Measurements from ENCODE around the gene SCT. TPM values are rescaled to one million over a fixed set of nuclear protein-coding genes. Genes with fewer than 3 reads are reported as not detected.

The SCT gene
- total RNA-seq, 4 donors from 2014 or later = not detected

DNA sequence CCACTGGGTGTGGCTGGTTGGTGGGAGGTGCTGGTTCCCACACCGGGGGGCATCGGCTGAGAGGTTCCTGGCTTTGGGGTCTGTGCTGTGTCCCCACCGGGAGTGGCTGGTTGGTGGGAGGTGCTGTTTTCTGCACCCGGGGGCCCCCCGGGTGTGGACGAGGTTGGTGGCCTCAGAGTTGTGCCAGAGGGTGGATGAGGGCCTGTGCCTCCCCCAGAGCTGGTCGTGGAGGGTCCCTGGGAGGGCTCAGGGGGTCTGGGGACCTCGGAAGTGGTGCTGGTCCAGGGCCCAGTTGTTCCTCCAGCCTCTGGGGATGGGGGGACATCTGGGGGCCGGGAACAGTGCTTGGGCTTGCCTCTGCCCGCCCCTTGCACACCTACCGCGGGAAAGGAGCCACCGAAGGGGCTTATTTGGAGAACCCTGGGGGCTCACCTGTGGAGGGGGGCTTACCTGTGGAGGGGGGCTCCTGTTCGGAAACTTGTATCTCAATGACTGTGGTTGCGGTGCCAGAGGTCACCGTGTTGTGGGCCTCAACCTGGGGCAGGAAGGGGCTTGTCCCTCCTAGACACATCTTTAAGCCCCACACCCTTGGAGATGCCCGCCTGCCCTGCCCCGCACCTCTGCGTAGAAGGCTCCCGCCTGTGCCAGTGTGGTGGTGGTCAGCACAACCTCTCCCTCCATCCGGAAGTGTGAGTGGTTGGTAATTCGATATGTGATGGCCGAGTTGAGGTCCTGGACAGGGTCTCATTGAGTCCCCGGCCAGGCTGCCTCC lies 7.9 kb downstream of the SCT start:
- TF ChIP-seq, protein P1, sequence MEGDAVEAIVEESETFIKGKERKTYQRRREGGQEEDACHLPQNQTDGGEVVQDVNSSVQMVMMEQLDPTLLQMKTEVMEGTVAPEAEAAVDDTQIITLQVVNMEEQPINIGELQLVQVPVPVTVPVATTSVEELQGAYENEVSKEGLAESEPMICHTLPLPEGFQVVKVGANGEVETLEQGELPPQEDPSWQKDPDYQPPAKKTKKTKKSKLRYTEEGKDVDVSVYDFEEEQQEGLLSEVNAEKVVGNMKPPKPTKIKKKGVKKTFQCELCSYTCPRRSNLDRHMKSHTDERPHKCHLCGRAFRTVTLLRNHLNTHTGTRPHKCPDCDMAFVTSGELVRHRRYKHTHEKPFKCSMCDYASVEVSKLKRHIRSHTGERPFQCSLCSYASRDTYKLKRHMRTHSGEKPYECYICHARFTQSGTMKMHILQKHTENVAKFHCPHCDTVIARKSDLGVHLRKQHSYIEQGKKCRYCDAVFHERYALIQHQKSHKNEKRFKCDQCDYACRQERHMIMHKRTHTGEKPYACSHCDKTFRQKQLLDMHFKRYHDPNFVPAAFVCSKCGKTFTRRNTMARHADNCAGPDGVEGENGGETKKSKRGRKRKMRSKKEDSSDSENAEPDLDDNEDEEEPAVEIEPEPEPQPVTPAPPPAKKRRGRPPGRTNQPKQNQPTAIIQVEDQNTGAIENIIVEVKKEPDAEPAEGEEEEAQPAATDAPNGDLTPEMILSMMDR (IDR thresholded peaks at IDR 0.05; ENCODE audit: low read depth) = no peak

DNA sequence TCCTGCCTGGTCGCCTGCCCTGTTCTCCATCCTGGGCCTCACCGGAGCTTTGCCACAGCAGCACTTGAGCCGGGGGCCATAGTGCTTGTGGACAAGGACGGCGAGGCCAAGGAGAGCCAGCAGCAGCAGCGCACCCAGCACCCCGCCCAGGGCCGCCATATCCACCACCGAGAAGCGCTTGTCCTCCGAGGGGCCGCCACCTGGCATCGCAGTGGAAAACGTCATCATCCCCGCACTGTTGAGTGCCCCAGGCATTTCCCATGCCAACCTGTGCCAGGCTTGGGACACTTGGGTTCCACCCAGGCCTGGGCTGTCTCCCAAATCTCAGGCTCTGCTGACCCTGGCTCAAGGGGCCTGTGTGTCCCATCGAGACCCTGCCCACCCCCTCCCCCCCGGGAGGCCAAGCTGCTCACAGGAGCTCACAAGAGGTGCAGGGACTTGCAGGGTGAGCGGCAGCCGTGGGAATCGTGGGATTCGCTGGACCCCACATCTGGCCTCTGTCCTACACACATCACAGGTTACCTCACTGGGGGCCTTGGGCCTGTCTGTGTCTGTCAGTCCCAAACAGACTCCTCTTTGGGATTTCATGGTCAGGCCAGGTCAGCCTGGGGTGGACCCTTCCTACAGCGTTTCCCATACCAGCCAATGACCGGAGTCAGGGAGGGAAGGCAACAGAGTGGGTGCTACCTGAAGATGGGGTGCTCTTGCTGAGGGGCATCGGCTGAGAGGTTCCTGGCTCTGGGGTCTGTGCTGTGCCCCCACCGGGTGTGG lies 8.9 kb downstream of the SCT start:
- TF ChIP-seq, protein P1 (IDR thresholded peaks at IDR 0.05; ENCODE audit: low read depth) = no peak

DNA sequence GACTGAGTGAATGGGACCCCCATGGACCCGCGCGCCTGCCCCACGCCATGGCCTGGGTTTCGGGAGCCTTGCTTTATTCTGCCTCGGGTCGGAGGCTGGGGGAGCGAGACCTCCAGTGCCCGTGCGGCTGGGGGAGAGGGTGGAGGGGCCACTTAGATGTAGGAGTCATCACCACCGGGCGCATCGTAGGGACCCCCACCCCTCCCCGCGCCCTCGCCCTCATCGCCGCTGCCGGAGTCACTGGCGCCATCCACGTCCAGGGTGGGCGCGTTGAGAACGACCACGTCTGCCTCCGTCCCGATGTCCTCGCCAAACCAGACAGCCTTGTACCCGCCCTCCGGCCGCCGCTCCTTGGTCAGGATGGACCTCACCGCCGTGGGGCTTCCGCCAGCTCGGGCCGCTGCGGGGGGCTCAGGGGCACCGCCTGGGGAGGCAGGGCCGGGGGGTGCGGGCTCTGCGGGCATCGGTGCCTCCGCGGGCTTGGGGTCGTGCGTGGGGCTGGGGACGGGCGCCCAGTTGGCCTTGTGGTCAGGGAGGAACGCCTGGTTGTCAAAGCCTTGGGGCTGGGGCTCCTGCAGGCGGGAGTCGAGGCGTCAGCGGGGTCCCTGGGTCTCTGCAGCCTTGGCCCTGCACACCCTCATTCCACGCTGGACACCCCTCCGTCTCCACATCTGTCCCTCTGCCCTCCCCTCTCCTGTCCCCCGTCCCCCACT lies 9.6 kb downstream of the SCT start:
- TF ChIP-seq, protein P1 (IDR thresholded peaks at IDR 0.05; ENCODE audit: low read depth) = no peak

DNA sequence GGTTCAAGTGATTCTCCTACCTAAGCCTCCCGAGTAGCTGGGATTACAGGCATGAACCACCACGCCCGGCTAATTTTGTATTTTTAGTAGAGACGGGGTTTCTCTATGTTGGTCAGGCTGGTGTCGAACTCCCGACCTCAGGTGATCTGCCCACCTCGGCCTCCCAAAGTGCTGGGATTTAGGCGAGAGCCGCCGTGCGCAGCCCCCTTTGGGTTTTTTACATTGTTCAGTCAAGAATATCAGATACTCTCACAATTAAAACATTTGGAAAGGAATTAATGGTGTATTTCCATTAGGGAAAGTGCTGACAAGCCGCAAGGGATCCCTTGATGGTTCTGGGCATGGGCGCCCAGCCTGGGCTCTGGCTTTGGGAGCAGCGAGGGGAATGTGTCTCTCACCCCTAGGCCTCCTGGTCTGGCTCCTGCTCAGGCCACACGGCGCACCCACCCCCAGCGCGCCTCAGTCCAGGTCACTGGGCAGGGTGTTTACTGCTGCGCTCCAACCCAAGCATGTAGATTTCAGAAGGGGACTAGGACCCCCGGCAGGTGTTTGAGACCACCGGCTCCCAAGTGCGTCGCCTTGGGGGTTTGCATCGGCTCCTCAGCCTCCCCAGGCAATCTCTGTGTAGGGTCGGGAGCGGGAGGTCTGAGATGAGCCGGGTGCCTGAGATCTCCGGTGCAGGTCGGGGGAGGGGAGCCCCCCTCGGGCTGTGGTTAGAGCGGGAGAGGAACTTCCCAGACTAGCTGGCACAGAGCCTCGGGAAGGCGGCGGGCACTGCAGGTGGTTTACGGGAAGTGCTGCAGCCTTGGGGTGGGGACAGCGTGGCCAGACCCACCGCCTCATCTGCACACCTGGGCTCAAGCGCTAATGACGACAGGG lies 10.4 kb downstream of the SCT start:
- TF ChIP-seq, protein P1 (IDR thresholded peaks at IDR 0.05; ENCODE audit: low read depth) = no peak

DNA sequence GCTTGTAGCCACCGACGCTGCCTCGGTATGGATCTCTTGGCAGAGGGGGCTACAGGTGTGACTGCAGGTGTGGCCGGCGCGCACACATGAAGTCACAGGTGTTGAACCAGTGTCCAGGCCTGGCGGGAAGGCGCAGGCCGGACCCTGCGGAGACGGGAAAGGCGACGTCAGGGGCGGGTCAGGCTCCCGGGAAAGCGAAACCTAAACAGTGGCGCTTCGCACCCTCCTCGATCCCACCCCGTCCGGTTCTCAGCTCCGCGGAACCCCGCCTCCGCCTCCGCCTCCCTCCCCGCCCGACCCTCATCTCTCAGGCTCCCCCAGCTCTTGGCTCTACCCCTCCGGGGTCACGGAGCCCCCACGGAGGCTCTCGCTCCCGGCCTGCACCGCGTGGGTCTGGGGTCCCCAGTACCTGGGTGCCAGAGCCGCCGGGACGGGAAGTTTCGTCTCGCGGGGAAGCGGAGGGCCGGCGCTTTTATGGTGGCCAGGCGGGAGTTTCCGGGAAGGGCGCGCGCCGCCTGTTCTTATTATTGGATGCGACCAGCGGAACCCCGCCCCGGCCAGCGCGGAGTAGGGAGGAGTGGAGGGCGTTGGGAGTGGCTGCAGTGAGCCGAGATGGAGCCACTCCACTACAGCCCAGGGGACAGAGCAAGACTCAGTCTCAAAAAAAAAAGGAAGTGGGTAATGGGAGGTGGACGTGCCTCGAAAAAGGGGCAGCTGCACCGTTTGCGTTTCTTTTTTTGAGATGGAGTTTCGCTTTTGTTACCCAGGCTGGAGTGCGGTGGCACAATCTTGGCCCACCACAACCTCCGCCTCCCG lies 11.3 kb downstream of the SCT start, which contains the start of gene IRF7:
IRF7 (minus strand) TSS at position 447 of the 816 bp plus-strand sequence. CDS start 586 bp downstream, outside the sequence.
- TF ChIP-seq, protein P1 (IDR thresholded peaks at IDR 0.05; ENCODE audit: low read depth) = no peak
